IMR-90 (cell line): ENCODE results near the gene STK40.

Experiments used
- BHLHE40 ChIP-seq: fragments of 150-350 bp; IDR thresholded peaks from 2 replicates; pipeline ENCODE4 v1.6.1; 2016; ENCODE audit warnings: mild to moderate bottlenecking, low read depth, low read length
- CEBPB ChIP-seq: IDR thresholded peaks from 2 replicates; pipeline ENCODE4 v1.6.1; 2012; ENCODE audit warnings: low read depth, low read length, improper control_type of control experiment
- POLR2A ChIP-seq: IDR thresholded peaks from 2 replicates; pipeline ENCODE4 v1.6.1; 2012; ENCODE audit warnings: mild to moderate bottlenecking, low read depth, low read length
- RAD21 ChIP-seq: IDR thresholded peaks from 2 replicates; pipeline ENCODE4 v1.6.1; 2012; ENCODE audit warnings: low read length, improper control_type of control experiment
- RCOR1 ChIP-seq: IDR thresholded peaks from 2 replicates; pipeline ENCODE4 v1.6.1; 2012; ENCODE audit warnings: mild to moderate bottlenecking, low read length, improper control_type of control experiment; ENCODE audit not compliant: insufficient replicate concordance
- SMC3 ChIP-seq: fragments of 150-350 bp; IDR thresholded peaks from 2 replicates; pipeline ENCODE4 v1.6.1; 2016; ENCODE audit warnings: low read depth, mild to moderate bottlenecking, antibody characterized with exemption, low read length, moderate library complexity
- TF ChIP-seq, protein P1 (sequence below): conservative IDR thresholded peaks from 2 replicates; pipeline ENCODE4 v1.5.1; 2012; ENCODE audit warnings: mild to moderate bottlenecking, low read depth, low read length, improper control_type of control experiment
- TF ChIP-seq, protein P2 (sequence below): fragments of 150-350 bp; IDR thresholded peaks from 2 replicates; pipeline ENCODE4 v1.6.1; 2016; ENCODE audit warnings: low read depth, mild to moderate bottlenecking, low read length, moderate library complexity, borderline replicate concordance

DNA sequence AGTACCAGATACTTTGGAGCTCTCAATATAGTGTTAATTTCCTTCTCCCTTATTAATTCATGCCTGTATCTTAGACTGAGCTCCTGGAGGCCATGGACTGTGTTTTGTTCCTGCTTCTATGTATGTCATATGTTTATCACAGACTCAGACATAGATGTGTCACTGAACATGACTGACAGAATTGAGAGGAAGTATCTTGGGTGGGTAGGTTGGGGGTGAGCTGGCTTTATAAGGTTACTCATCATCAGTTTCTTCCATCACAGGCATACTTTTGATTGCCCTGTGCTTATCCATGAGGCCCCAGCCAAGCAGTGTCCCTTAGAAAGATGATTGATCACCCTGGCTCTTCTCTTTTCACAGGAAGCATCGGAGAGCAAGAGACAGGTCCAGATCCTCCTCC lies 85.2 kb downstream of the STK40 start:
- TF ChIP-seq, protein P1, sequence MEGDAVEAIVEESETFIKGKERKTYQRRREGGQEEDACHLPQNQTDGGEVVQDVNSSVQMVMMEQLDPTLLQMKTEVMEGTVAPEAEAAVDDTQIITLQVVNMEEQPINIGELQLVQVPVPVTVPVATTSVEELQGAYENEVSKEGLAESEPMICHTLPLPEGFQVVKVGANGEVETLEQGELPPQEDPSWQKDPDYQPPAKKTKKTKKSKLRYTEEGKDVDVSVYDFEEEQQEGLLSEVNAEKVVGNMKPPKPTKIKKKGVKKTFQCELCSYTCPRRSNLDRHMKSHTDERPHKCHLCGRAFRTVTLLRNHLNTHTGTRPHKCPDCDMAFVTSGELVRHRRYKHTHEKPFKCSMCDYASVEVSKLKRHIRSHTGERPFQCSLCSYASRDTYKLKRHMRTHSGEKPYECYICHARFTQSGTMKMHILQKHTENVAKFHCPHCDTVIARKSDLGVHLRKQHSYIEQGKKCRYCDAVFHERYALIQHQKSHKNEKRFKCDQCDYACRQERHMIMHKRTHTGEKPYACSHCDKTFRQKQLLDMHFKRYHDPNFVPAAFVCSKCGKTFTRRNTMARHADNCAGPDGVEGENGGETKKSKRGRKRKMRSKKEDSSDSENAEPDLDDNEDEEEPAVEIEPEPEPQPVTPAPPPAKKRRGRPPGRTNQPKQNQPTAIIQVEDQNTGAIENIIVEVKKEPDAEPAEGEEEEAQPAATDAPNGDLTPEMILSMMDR: no peak
- TF ChIP-seq SMC3: no peak
- TF ChIP-seq RCOR1: no peak
- TF ChIP-seq BHLHE40: no peak
- TF ChIP-seq CEBPB: no peak
- TF ChIP-seq, protein P2, sequence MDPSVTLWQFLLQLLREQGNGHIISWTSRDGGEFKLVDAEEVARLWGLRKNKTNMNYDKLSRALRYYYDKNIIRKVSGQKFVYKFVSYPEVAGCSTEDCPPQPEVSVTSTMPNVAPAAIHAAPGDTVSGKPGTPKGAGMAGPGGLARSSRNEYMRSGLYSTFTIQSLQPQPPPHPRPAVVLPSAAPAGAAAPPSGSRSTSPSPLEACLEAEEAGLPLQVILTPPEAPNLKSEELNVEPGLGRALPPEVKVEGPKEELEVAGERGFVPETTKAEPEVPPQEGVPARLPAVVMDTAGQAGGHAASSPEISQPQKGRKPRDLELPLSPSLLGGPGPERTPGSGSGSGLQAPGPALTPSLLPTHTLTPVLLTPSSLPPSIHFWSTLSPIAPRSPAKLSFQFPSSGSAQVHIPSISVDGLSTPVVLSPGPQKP: no peak
- TF ChIP-seq POLR2A: no peak
- TF ChIP-seq RAD21: no peak
